Adrenal gland (tissue), 12 donors: ENCODE measurements around the gene ID1. TPM values are rescaled to one million over a fixed set of nuclear protein-coding genes. Genes with fewer than 3 reads are reported as not detected.
"Not testable (repeated sequence)": the region's sequence is repeated elsewhere in the genome, so short reads cannot be mapped to it uniquely, and the experiment has no call there.

Experiments used
- DNase-seq, 7 donors: peaks; one replicate each; pipeline ENCODE4 v3.0.0-alpha.2; 2019 to 2020
- H3K27ac ChIP-seq, 5 donors: fragments of 200-600 bp; sonication (generic) in 4 of 5; 1 replicate in 3 of 5; 2 replicates in 2 of 5; pipeline versions ENCODE4 v1.5.1 to v1.8.0; 2016 to 2020; ENCODE audit warnings: mild to moderate bottlenecking in 1 of 5
- H3K27me3 ChIP-seq: fragments of 200-600 bp; 2 replicates; pipeline ENCODE4 v1.8.0; 2021
- H3K36me3 ChIP-seq, 2 donors: fragments of 200-600 bp; replicated peaks in 1 of 2; 1 replicate in 1 of 2; 2 replicates in 1 of 2; pipeline versions ENCODE4 v1.5.1 to v1.8.0; 2018 to 2022
- H3K4me1 ChIP-seq, 2 donors: fragments of 200-600 bp; replicated peaks in 1 of 2; 1 replicate in 1 of 2; 2 replicates in 1 of 2; pipeline versions ENCODE4 v1.5.1 to v1.8.0; 2018 to 2021
- H3K4me3 ChIP-seq, 4 donors: fragments of 200-600 bp; sonication (generic) in 3 of 4; one replicate each; pipeline ENCODE4 v1.5.1; 2016 to 2018
- H3K9me3 ChIP-seq, 3 donors: fragments of 200-600 bp; sonication (generic) in 1 of 3; replicated peaks in 1 of 3; 1 replicate in 2 of 3; 2 replicates in 1 of 3; pipeline versions ENCODE4 v1.5.1 to v1.8.0; 2016 to 2021
- CTCF ChIP-seq, 6 experiments: fragments of 450-650 bp in 4 of 6; fragments of 200-600 bp in 2 of 6; sonication (generic) in 1 of 6; IDR thresholded peaks; 1 replicate in 5 of 6; 2 replicates in 1 of 6; pipeline versions ENCODE4 v1.5.1 to v1.8.0; 2016 to 2021; ENCODE audit warnings: antibody characterized with exemption in 6 of 6, mild to moderate bottlenecking in 2 of 6, moderate library complexity in 1 of 6
- POLR2A ChIP-seq, 2 donors: fragments of 450-650 bp; IDR thresholded peaks; one replicate each; pipeline ENCODE4 v1.6.1; 2017; ENCODE audit warnings: antibody characterized with exemption in 2 of 2, mild to moderate bottlenecking in 2 of 2, moderate library complexity in 1 of 2
- WGBS, 4 donors: extraction: QIAGEN DNeasy Blood & Tissue Kit in 2 of 4; methylation state at CpG; one replicate each; pipeline versions ENCODE4 v1.1.5 to v1.1.7; 2013 to 2017; 5-methylcytosine and 5-hydroxymethylcytosine counted together
- intact Hi-C, 2 donors: fragments of 100-400 bp; cut with DNase I; formaldehyde crosslinking; loops; one replicate each; pipeline versions ENCODE4 v1.14.1 to v1.15.0; 2022 to 2023
- polyA plus RNA-seq, 3 donors: library from polyadenylated mRNA; stranded (reverse); fragments of 200-250 nt in 2 of 3; fragments of 350-450 nt in 1 of 3; fragmentation: Illumina TruSeq in 1 of 3; extraction: RNeasy Lipid Tissue Mini Kit (QIAGEN cat#74804) in 1 of 3; gene quantifications; one replicate each; pipeline ENCODE4 v1.2.3, GENCODE V29; 2013 to 2014
- total RNA-seq, 9 donors: library from RNA; depleted of rRNA in 4 of 9; stranded (reverse); fragments of >200 nt in 4 of 9; fragments of 120-200 nt in 1 of 9; fragmentation: NEBNext Ultra II Directional in 1 of 9; extraction: Animal tissue kit (Norgen Biotek cat#: 25700) in 1 of 9; gene quantifications; one replicate each; pipeline versions ENCODE4 v1.1.0 to v1.2.4, GENCODE V29; 2013 to 2023
- donor health status: healthy with polysubstance abuse.
- donor health status: Bipolar disorder and iron deficiency.
- donor health status: DM: yes; HTN: yes; CAD: no.
- donor health status: DM: no; HTN: no; CAD: no.
- donor health status: DM: no; HTN: no; CAD: no.
- donor health status: DM: yes; HTN: yes; CAD: no.

ID1 gene
- total and polyA plus RNA-seq, 12 donors = 19.8 to 468 (median 113) TPM

GRCh38 chr20:31615416-31615815 lies 10.3 kb downstream of the ID1 start:
- no peak for TF ChIP-seq CTCF (IDR thresholded peaks at IDR 0.05)
- TF ChIP-seq POLR2A (IDR thresholded peaks at IDR 0.05) = no peak
- peaks cover 0 to 13% of the 10 kb centered on the region in 2 donors for H3K4me1 ChIP-seq
- H3K4me3 ChIP-seq = no peak overlapping the region
- H3K27ac ChIP-seq = no peak overlapping the region
- WGBS, 4 donors = 84 to 93% (median 89%) methylated on average over 8 of the region's 8 CpGs
- no peaks in the 10 kb centered on the region for H3K27me3 ChIP-seq
- DNase-seq = no peak
- no peaks in the 10 kb centered on the region for H3K9me3 ChIP-seq
- H3K36me3 ChIP-seq = no peaks in the 10 kb centered on the region
- intact Hi-C loops = no loop called here

- DNase-seq = no peak
- H3K4me1 ChIP-seq = peaks cover 5 to 10% of the 10 kb centered on the region in 2 donors
- H3K4me3 ChIP-seq = no peak overlapping the region
- H3K27me3 ChIP-seq = no peaks in the 10 kb centered on the region
- no peaks in the 10 kb centered on the region for H3K36me3 ChIP-seq
- 69 to 76% (median 72%) methylated on average over 6 of the region's 6 CpGs for WGBS, 4 donors
- intact Hi-C loops = no loop called here
- H3K27ac ChIP-seq = no peak overlapping the region
- no peak for TF ChIP-seq CTCF (IDR thresholded peaks at IDR 0.05)
- no peak for TF ChIP-seq POLR2A (IDR thresholded peaks at IDR 0.05)
- no peaks in the 10 kb centered on the region for H3K9me3 ChIP-seq
Measured at GRCh38 chr20:31617432-31618104, 12.5 kb downstream of the ID1 start.

GRCh38 chr20:31620246-31620645 lies 15.2 kb downstream of the ID1 start:
- H3K36me3 ChIP-seq = no peaks in the 10 kb centered on the region
- peaks cover 12 to 13% of the 10 kb centered on the region in 2 donors for H3K4me1 ChIP-seq
- H3K27ac ChIP-seq = no peak overlapping the region
- intact Hi-C loops = no loop called here
- WGBS, 4 donors = 82 to 90% (median 87%) methylated on average over 3 of the region's 3 CpGs
- DNase-seq = no peak
- no peak overlapping the region for H3K4me3 ChIP-seq
- no peaks in the 10 kb centered on the region for H3K27me3 ChIP-seq
- H3K9me3 ChIP-seq = no peaks in the 10 kb centered on the region
- no peak for TF ChIP-seq CTCF (IDR thresholded peaks at IDR 0.05)
- no peak for TF ChIP-seq POLR2A (IDR thresholded peaks at IDR 0.05)

- intact Hi-C loops = not testable (repeated sequence)
- H3K27ac ChIP-seq = peak overlapping the region in 3 of 5 donors; percentile 21 to 76 (median 24)
- 91 to 99% (median 97%) methylated on average over 6 of the region's 6 CpGs for WGBS, 4 donors
Measured at GRCh38 chr20:31623123-31623505, 18.0 kb downstream of the ID1 start.

GRCh38 chr20:31626534-31626933 lies 21.4 kb downstream of the ID1 start:
- H3K4me1 ChIP-seq = peaks cover 12 to 13% of the 10 kb centered on the region in 2 donors
- intact Hi-C loops, H3K27ac ChIP-seq, H3K36me3 ChIP-seq, DNase-seq, H3K27me3 ChIP-seq, H3K9me3 ChIP-seq, H3K4me3 ChIP-seq: not testable (repeated sequence)
- WGBS, 4 donors = 80 to 88% (median 86%) methylated on average over 8 of the region's 8 CpGs

More at GRCh38 chr20:31623123-31623505, 18.0 kb downstream of the ID1 start:
- H3K4me1 ChIP-seq = peaks cover 12 to 13% of the 10 kb centered on the region in 2 donors
- H3K36me3 ChIP-seq, H3K4me3 ChIP-seq, DNase-seq, H3K27me3 ChIP-seq, H3K9me3 ChIP-seq: not testable (repeated sequence)

- H3K27me3 ChIP-seq, intact Hi-C loops: not testable (repeated sequence)
- WGBS, 4 donors = 58 to 74% (median 66%) methylated on average over 2 of the region's 2 CpGs
Measured at GRCh38 chr20:31628057-31628456, 23.0 kb downstream of the ID1 start.

More at GRCh38 chr20:31628057-31628456, 23.0 kb downstream of the ID1 start:
- H3K27ac ChIP-seq, H3K4me3 ChIP-seq, DNase-seq, H3K36me3 ChIP-seq, H3K4me1 ChIP-seq, H3K9me3 ChIP-seq: not testable (repeated sequence)
